A549 (cell line): ENCODE data around the gene PITPNB.

Experiments used
- CHD2 ChIP-seq: fragments of 150-350 bp; IDR thresholded peaks from 2 replicates; pipeline ENCODE4 v1.6.1; 2014; ENCODE audit warnings: low read length; ENCODE audit not compliant: partially characterized antibody
- EP300 ChIP-seq, 2 experiments: fragments of >200 bp; sonication (Bioruptor Twin); formaldehyde crosslinking; IDR thresholded peaks; 2 replicates in 1 of 2; 3 replicates in 1 of 2; pipeline ENCODE4 v1.6.1; 2016 to 2017
- ESRRA ChIP-seq: fragments of 150-350 bp; IDR thresholded peaks from 2 replicates; pipeline ENCODE4 v1.6.1; 2014; ENCODE audit warnings: mild to moderate bottlenecking, low read length, borderline replicate concordance
- POLR2A ChIP-seq: IDR thresholded peaks from 2 replicates; pipeline ENCODE4 v1.6.1; 2012; ENCODE audit warnings: mild to moderate bottlenecking, low read length
- TF ChIP-seq, protein P1 (sequence below): fragments of >200 bp; sonication (Bioruptor Twin); formaldehyde crosslinking; IDR thresholded peaks from 3 replicates; pipeline ENCODE4 v1.5.1; 2016
- TF ChIP-seq, protein P2 (sequence below): IDR thresholded peaks from 2 replicates; pipeline ENCODE4 v1.6.1; 2012
- TF ChIP-seq, protein P3 (sequence below): fragments of 200-600 bp; sonication (generic); IDR thresholded peaks from 2 replicates; pipeline ENCODE4 v1.6.1; 2016; ENCODE audit warnings: antibody characterized with exemption, mild to moderate bottlenecking, moderate library complexity

DNA sequence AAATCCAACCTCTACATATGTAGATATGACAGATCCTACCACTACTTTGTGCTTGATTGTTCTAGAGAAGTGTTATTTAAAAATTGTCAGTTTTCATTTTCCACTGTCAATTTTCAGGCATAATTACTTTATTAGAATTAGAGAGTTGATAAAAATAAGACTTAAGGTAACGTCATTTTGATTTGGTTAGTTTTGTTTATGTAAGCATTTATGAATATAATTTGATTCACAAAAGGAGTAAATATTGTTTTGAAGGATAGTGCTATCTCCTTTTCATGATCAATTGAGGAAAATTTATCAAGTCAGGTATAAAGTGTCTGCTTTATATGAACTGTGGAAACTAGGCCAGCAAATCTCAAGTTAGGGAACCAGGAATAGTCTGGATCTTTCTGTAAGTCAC is 42.6 kb upstream of the PITPNB start:
- TF ChIP-seq CHD2 (no peak), POLR2A (no peak), ESRRA (no peak), EP300 (IDR thresholded peaks at IDR 0.05) (no peak)
- TF ChIP-seq, protein P1, sequence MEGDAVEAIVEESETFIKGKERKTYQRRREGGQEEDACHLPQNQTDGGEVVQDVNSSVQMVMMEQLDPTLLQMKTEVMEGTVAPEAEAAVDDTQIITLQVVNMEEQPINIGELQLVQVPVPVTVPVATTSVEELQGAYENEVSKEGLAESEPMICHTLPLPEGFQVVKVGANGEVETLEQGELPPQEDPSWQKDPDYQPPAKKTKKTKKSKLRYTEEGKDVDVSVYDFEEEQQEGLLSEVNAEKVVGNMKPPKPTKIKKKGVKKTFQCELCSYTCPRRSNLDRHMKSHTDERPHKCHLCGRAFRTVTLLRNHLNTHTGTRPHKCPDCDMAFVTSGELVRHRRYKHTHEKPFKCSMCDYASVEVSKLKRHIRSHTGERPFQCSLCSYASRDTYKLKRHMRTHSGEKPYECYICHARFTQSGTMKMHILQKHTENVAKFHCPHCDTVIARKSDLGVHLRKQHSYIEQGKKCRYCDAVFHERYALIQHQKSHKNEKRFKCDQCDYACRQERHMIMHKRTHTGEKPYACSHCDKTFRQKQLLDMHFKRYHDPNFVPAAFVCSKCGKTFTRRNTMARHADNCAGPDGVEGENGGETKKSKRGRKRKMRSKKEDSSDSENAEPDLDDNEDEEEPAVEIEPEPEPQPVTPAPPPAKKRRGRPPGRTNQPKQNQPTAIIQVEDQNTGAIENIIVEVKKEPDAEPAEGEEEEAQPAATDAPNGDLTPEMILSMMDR: no peak
- TF ChIP-seq, protein P2, sequence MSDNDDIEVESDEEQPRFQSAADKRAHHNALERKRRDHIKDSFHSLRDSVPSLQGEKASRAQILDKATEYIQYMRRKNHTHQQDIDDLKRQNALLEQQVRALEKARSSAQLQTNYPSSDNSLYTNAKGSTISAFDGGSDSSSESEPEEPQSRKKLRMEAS: no peak
- TF ChIP-seq, protein P3, sequence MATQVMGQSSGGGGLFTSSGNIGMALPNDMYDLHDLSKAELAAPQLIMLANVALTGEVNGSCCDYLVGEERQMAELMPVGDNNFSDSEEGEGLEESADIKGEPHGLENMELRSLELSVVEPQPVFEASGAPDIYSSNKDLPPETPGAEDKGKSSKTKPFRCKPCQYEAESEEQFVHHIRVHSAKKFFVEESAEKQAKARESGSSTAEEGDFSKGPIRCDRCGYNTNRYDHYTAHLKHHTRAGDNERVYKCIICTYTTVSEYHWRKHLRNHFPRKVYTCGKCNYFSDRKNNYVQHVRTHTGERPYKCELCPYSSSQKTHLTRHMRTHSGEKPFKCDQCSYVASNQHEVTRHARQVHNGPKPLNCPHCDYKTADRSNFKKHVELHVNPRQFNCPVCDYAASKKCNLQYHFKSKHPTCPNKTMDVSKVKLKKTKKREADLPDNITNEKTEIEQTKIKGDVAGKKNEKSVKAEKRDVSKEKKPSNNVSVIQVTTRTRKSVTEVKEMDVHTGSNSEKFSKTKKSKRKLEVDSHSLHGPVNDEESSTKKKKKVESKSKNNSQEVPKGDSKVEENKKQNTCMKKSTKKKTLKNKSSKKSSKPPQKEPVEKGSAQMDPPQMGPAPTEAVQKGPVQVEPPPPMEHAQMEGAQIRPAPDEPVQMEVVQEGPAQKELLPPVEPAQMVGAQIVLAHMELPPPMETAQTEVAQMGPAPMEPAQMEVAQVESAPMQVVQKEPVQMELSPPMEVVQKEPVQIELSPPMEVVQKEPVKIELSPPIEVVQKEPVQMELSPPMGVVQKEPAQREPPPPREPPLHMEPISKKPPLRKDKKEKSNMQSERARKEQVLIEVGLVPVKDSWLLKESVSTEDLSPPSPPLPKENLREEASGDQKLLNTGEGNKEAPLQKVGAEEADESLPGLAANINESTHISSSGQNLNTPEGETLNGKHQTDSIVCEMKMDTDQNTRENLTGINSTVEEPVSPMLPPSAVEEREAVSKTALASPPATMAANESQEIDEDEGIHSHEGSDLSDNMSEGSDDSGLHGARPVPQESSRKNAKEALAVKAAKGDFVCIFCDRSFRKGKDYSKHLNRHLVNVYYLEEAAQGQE: no peak
